Measurements from ENCODE around the gene EIF3D. TPM values are rescaled to one million over a fixed set of nuclear protein-coding genes. Genes with fewer than 3 reads are reported as not detected.
"Not testable (repeated sequence)": the region's sequence is repeated elsewhere in the genome, so short reads cannot be mapped to it uniquely, and the experiment has no call there.

Gene EIF3D
- total RNA-seq, 1 donor, result 336 TPM

DNA sequence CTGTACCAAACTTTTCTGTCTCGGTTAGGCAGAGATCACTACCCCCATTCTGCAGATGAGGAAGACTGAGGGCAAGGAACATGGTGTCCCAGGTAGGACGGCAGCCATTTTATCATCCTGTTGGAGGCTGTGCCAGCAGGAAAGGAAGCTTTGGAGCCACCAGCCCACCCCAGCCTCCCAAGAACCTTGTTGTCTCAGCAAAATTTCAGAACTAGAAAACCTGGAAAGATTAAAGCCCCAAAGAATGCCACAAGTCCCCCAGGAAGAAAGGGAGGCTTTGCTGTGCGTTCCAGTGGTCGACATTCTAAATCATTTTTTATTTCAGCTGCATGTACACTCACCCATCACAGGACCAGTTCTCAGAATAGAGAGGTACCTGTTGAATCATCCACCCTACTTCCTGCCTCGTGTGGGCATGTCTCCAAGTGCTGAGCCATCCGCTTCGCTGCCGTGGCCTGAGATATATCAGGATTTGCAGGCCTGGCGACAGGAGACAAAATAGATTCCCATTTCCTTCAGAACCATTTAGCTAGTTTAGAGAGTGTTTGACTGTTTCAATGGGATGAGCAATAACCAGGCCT, 13.0 kb upstream of the EIF3D start:
- TF ChIP-seq, protein P1, sequence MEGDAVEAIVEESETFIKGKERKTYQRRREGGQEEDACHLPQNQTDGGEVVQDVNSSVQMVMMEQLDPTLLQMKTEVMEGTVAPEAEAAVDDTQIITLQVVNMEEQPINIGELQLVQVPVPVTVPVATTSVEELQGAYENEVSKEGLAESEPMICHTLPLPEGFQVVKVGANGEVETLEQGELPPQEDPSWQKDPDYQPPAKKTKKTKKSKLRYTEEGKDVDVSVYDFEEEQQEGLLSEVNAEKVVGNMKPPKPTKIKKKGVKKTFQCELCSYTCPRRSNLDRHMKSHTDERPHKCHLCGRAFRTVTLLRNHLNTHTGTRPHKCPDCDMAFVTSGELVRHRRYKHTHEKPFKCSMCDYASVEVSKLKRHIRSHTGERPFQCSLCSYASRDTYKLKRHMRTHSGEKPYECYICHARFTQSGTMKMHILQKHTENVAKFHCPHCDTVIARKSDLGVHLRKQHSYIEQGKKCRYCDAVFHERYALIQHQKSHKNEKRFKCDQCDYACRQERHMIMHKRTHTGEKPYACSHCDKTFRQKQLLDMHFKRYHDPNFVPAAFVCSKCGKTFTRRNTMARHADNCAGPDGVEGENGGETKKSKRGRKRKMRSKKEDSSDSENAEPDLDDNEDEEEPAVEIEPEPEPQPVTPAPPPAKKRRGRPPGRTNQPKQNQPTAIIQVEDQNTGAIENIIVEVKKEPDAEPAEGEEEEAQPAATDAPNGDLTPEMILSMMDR (IDR thresholded peaks at IDR 0.05; ENCODE audit: insufficient read depth, low read length), result no peak
- no peak overlapping the region for H3K4me3 ChIP-seq (ENCODE audit: low read depth, low read length)
- peak; percentile 86 for DNase-seq (ENCODE audit: low read depth)

DNA sequence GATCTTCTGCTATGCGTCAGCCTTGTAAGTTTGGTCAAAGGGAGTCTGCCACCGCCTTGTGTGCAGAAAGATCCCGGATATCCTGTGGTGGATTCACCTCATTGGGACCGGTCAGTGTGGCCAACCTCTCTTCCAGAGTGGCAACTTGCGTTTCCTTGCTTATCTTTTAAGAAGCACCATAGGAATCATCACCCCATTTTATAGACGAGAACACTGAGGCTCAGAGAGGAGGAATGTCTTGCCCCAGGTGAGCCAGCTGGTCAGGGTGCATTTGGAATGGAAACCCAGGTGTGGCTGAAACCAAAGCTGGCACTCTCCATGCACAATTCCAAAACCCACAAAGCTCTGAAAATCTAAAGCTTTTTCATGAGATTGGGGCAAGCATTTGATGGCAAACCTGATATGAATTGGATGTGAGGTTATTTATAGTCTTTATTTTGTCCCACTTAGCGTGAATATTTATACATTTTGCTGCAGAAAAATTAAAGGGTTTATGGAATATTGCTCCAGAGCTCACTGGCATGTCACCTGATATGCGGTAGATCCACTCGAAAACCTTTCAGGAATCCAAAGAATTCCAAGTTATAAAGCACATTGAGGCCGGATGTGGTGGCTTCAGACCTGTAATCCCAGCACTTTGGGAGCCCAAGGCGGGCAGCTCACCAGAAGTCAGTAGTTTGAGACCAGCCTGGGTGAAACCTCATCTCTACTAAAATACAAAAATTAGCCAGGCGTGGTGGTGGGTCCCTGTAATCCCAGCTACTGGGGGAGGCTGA, 12.1 kb upstream of the EIF3D start:
- TF ChIP-seq, protein P1 (IDR thresholded peaks at IDR 0.05; ENCODE audit: insufficient read depth, low read length), result no peak
- no peak for DNase-seq (ENCODE audit: low read depth)
- no peak overlapping the region for H3K4me3 ChIP-seq (ENCODE audit: low read depth, low read length)

DNA sequence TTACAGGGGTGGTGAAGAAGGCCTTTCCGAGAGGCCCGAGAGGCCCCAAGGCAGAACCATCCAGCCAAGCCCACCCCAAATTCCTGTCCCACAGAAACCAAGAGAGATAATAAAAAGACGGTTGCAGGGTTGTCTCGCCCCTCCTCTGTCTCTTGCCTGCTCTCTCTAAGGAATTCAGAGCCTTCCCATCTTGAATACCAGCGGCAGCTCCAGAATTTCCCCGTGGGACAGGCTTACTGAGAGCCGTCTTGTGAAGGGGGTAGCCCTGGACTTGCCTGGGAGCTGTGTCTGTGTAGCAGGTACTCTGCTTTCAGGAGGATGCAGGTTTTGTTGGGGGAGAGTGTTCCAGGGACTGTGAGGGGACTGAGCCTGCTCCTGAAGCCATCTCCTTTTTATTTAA, 9.6 kb upstream of the EIF3D start:
- no peak for DNase-seq (ENCODE audit: low read depth)
- TF ChIP-seq, protein P1 (IDR thresholded peaks at IDR 0.05; ENCODE audit: insufficient read depth, low read length), result no peak
- no peak overlapping the region for H3K4me3 ChIP-seq (ENCODE audit: low read depth, low read length)

- DNase-seq (ENCODE audit: low read depth), result no peak
- TF ChIP-seq, protein P1 (IDR thresholded peaks at IDR 0.05; ENCODE audit: insufficient read depth, low read length), result no peak
- H3K4me3 ChIP-seq (ENCODE audit: low read depth, low read length), result no peak overlapping the region
These were observed 7.8 kb upstream of the EIF3D start for GRCh38 chr22:36536717-36537116.

GRCh38 chr22:36533320-36533719, 4.4 kb upstream of the EIF3D start:
- not testable (repeated sequence) for DNase-seq (ENCODE audit: low read depth); H3K4me3 ChIP-seq (ENCODE audit: low read depth, low read length)

DNA sequence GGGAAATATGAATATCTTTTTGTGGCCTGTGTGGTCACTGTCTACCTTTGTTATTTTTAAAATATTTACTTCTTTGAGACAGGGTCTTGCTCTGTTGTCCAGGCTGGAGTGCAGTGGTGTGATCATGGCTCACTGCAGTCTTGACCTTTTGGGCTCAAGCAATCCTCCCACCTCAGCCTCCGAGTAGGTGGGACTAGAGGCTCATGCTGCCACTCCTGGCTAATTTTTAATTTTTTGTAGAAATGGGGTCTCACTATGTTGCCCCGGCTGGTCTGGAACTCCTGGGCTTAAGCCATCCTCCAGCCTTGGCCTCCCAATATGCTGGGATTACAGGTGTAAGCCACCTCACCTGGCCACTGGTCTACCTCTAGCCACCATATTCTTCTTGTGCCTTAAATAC, 3.5 kb upstream of the EIF3D start:
- TF ChIP-seq, protein P1 (IDR thresholded peaks at IDR 0.05; ENCODE audit: insufficient read depth, low read length), result no peak
- no peak for DNase-seq (ENCODE audit: low read depth)
- H3K4me3 ChIP-seq (ENCODE audit: low read depth, low read length), result no peak overlapping the region

DNA sequence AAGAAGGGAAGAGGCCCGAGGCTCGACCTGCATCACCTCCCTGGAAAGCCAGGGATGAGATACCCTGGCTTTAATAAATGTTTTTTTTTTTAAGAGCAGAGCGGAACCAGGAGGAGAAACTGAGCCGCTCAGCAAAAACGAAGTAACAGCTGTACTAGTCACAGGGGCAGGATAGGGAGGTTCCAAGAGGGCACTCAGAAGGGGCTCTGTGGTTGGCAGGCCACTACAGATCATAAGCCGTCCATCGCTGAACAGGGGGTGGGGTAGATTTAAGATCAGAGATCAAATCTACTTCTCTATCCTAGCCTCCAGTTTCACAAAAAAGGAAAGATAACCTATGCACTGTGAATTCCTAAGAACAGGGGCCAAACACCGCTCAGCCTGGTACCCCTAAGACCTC, 625 bp downstream of the EIF3D start:
- H3K4me3 ChIP-seq (ENCODE audit: low read depth, low read length), result peak overlapping the region; percentile 90
- no peak for DNase-seq (ENCODE audit: low read depth)
- TF ChIP-seq, protein P1 (IDR thresholded peaks at IDR 0.05; ENCODE audit: insufficient read depth, low read length), result no peak

Data from fibroblast of the aortic adventitia (primary cell).